Measurements from ENCODE around the gene KCND3.

The KCND3 gene

DNA sequence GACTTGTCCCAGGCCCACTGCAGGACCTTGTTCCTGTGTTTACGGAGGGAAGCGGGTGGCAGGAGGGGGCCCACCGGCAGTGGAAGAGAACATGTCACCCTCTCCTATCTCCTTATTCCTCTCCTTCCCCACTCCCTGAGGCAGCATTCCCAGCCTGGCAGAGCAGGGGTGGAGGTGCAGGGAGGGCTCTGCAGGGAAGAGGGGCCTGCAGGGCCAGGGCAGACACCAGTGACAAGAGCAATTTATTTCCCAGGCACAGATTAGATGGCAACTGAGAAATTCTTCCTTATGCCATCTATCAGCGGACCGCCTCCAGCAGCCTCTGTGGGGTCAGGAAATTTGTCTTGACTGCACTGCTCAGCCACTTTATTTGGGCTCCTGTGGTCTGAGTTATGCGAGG lies 127.9 kb downstream of the KCND3 start:
- no peaks in the 10 kb centered on the region for H4K20me1 ChIP-seq (ENCODE audit: insufficient read depth, low read length)
- H3K36me3 ChIP-seq (replicated peaks; ENCODE audit: low read depth, low read length): no peaks in the 10 kb centered on the region
- H3K9ac ChIP-seq (ENCODE audit: low read length): no peak overlapping the region
- no peak overlapping the region for H3K27ac ChIP-seq (ENCODE audit: low read length)
- no peaks in the 10 kb centered on the region; the same call in 1 of the 2 replicates for H3K27me3 ChIP-seq (ENCODE audit: low read depth, low read length)
- TF ChIP-seq, protein P1, sequence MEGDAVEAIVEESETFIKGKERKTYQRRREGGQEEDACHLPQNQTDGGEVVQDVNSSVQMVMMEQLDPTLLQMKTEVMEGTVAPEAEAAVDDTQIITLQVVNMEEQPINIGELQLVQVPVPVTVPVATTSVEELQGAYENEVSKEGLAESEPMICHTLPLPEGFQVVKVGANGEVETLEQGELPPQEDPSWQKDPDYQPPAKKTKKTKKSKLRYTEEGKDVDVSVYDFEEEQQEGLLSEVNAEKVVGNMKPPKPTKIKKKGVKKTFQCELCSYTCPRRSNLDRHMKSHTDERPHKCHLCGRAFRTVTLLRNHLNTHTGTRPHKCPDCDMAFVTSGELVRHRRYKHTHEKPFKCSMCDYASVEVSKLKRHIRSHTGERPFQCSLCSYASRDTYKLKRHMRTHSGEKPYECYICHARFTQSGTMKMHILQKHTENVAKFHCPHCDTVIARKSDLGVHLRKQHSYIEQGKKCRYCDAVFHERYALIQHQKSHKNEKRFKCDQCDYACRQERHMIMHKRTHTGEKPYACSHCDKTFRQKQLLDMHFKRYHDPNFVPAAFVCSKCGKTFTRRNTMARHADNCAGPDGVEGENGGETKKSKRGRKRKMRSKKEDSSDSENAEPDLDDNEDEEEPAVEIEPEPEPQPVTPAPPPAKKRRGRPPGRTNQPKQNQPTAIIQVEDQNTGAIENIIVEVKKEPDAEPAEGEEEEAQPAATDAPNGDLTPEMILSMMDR (IDR thresholded peaks at IDR 0.05; ENCODE audit: low read depth, low read length): no peak
- no peak for TF ChIP-seq EZH2phosphoT487 (IDR thresholded peaks at IDR 0.05; ENCODE audit: low read depth)
- H3K9me3 ChIP-seq (ENCODE audit: insufficient read depth, low read length): no peaks in the 10 kb centered on the region
- H3K4me3 ChIP-seq (ENCODE audit: low read length): no peak overlapping the region
- no peak overlapping the region for H2AFZ ChIP-seq (ENCODE audit: low read depth, low read length)
- H3K4me1 ChIP-seq (ENCODE audit: low read length): no peaks in the 10 kb centered on the region
- no peaks in the 10 kb centered on the region for H3K79me2 ChIP-seq (ENCODE audit: low read length)
- no peak overlapping the region for H3K4me2 ChIP-seq (ENCODE audit: low read length)

DNA sequence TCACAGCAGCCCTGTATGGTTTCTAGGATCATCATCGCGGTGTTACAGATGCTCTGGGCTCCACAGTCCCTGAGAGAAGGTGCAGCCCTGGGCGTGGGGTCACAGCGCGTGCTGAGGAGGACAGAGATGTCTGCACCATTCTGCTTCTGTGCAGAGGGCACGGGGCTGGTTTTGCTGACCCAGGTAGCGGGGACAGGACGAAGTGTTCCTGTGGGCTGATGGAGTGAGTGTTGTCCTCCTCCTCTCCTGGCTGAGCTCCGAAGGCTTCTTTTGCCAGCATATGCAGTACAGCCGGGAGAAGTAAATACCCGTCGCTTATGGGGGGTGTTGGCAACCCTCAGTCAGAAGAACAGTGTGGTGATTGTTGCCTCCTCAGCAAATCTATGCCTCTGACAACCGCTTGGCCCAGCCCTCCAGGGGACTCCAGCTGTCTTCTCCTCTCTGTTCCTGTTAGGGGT lies 132.2 kb downstream of the KCND3 start:
- H3K9ac ChIP-seq (ENCODE audit: low read length): no peak overlapping the region
- no peak for TF ChIP-seq EZH2phosphoT487 (IDR thresholded peaks at IDR 0.05; ENCODE audit: low read depth)
- TF ChIP-seq, protein P1 (IDR thresholded peaks at IDR 0.05; ENCODE audit: low read depth, low read length): no peak
- H4K20me1 ChIP-seq (ENCODE audit: insufficient read depth, low read length): no peaks in the 10 kb centered on the region
- H3K27ac ChIP-seq (ENCODE audit: low read length): no peak overlapping the region
- H3K9me3 ChIP-seq (ENCODE audit: insufficient read depth, low read length): no peaks in the 10 kb centered on the region
- H2AFZ ChIP-seq (ENCODE audit: low read depth, low read length): no peak overlapping the region
- H3K4me1 ChIP-seq (ENCODE audit: low read length): no peaks in the 10 kb centered on the region
- H3K27me3 ChIP-seq (ENCODE audit: low read depth, low read length): peaks cover 12% of the 10 kb centered on the region
- no peaks in the 10 kb centered on the region for H3K36me3 ChIP-seq (replicated peaks; ENCODE audit: low read depth, low read length)
- H3K79me2 ChIP-seq (ENCODE audit: low read length): no peaks in the 10 kb centered on the region
- H3K4me2 ChIP-seq (ENCODE audit: low read length): no peak overlapping the region
- no peak overlapping the region for H3K4me3 ChIP-seq (ENCODE audit: low read length)

DNA sequence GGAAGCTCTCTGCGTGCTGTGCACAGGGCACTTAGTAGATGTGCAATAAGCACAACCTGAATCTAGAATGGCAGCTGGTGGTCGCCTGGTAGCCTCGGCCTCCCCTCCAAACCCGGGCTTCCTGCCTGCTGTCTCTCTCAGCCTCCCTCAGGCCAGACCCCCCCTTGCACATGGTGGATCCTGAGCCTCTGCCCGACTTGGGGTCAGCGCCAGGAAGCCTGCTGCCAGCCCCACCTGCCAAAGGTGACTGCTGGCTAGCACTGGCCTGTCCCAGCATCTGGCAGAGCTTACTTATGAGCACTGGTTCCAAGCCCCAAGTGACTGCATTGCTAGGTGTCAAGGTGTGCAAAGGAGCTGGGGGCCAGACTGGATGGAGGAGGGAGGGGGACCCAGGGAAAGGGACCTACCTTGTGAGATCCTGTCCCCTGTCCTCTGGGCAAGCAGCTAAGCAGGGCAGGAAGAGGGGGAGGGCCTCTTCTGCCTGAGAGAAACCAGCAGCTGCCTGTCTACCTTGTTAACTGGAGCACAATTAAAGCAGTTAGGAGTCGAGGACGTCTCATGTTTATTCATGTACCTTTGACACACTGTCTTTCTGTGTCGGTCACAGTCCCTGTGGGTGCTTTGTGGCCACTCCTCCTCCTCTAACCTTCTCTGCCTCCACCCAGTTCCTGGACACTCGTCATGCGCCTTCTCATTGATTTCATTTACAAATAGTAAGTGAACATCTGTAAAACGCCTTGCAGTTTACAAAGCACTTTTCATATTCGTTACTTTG lies 132.9 kb downstream of the KCND3 start:
- TF ChIP-seq EZH2phosphoT487 (IDR thresholded peaks at IDR 0.05; ENCODE audit: low read depth): no peak
- TF ChIP-seq, protein P1 (IDR thresholded peaks at IDR 0.05; ENCODE audit: low read depth, low read length): no peak
- H3K9ac ChIP-seq (ENCODE audit: low read length): no peak overlapping the region
- H2AFZ ChIP-seq (ENCODE audit: low read depth, low read length): no peak overlapping the region
- no peaks in the 10 kb centered on the region for H3K36me3 ChIP-seq (replicated peaks; ENCODE audit: low read depth, low read length)
- H4K20me1 ChIP-seq (ENCODE audit: insufficient read depth, low read length): no peaks in the 10 kb centered on the region
- no peaks in the 10 kb centered on the region for H3K4me1 ChIP-seq (ENCODE audit: low read length)
- H3K27me3 ChIP-seq (ENCODE audit: low read depth, low read length): peaks cover 19% of the 10 kb centered on the region
- no peaks in the 10 kb centered on the region for H3K79me2 ChIP-seq (ENCODE audit: low read length)
- H3K4me2 ChIP-seq (ENCODE audit: low read length): no peak overlapping the region
- H3K9me3 ChIP-seq (ENCODE audit: insufficient read depth, low read length): no peaks in the 10 kb centered on the region
- no peak overlapping the region for H3K4me3 ChIP-seq (ENCODE audit: low read length)
- H3K27ac ChIP-seq (ENCODE audit: low read length): no peak overlapping the region

DNA sequence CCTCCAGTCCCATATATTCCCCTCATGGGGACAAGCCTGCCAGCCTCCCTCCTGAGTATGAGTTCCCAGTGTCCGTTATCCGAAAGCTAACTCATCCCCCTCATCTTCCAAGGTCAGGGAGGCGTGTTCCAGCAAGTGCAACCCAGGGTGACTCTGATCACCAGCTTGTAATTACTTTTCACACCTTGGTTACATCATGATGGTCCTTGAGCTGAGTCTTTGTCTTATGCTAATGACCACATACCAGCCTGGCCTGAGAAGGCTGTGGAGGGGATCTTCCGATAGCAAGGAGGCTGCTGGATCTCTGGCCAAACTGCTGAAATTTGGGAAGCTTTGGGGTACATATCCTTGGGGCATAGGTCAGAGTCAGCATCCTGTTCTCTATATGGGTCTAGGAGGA lies 134.2 kb downstream of the KCND3 start:
- H3K9ac ChIP-seq (ENCODE audit: low read length): no peak overlapping the region
- no peak overlapping the region for H3K4me2 ChIP-seq (ENCODE audit: low read length)
- H3K4me1 ChIP-seq (ENCODE audit: low read length): no peaks in the 10 kb centered on the region
- H3K36me3 ChIP-seq (replicated peaks; ENCODE audit: low read depth, low read length): no peaks in the 10 kb centered on the region
- H3K27me3 ChIP-seq (ENCODE audit: low read depth, low read length): peaks cover 26% of the 10 kb centered on the region
- TF ChIP-seq EZH2phosphoT487 (IDR thresholded peaks at IDR 0.05; ENCODE audit: low read depth): no peak
- TF ChIP-seq, protein P1 (IDR thresholded peaks at IDR 0.05; ENCODE audit: low read depth, low read length): no peak
- H3K4me3 ChIP-seq (ENCODE audit: low read length): no peak overlapping the region
- no peaks in the 10 kb centered on the region for H4K20me1 ChIP-seq (ENCODE audit: insufficient read depth, low read length)
- no peaks in the 10 kb centered on the region for H3K9me3 ChIP-seq (ENCODE audit: insufficient read depth, low read length)
- H3K27ac ChIP-seq (ENCODE audit: low read length): no peak overlapping the region
- H3K79me2 ChIP-seq (ENCODE audit: low read length): no peaks in the 10 kb centered on the region
- no peak overlapping the region for H2AFZ ChIP-seq (ENCODE audit: low read depth, low read length)
